ENCODE measurements around the gene TUBAL3.

The TUBAL3 gene

GRCh38 chr10:5354068-5354467, 50.6 kb downstream of the TUBAL3 start:
- in situ Hi-C loops (cut with MboI; ENCODE audit: low sequenced_read_pairs, unreplicated experiment) = no loop called here
- no peak for DNase-seq (ENCODE audit: low spot score)
- TF ChIP-seq, protein P1, sequence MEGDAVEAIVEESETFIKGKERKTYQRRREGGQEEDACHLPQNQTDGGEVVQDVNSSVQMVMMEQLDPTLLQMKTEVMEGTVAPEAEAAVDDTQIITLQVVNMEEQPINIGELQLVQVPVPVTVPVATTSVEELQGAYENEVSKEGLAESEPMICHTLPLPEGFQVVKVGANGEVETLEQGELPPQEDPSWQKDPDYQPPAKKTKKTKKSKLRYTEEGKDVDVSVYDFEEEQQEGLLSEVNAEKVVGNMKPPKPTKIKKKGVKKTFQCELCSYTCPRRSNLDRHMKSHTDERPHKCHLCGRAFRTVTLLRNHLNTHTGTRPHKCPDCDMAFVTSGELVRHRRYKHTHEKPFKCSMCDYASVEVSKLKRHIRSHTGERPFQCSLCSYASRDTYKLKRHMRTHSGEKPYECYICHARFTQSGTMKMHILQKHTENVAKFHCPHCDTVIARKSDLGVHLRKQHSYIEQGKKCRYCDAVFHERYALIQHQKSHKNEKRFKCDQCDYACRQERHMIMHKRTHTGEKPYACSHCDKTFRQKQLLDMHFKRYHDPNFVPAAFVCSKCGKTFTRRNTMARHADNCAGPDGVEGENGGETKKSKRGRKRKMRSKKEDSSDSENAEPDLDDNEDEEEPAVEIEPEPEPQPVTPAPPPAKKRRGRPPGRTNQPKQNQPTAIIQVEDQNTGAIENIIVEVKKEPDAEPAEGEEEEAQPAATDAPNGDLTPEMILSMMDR (IDR thresholded peaks at IDR 0.05; ENCODE audit: borderline replicate concordance, control extremely low read depth, extremely low read depth, insufficient read depth, missing control alignments) = no peak

GRCh38 chr10:5349362-5349761, 55.3 kb downstream of the TUBAL3 start:
- TF ChIP-seq, protein P1 (IDR thresholded peaks at IDR 0.05; ENCODE audit: borderline replicate concordance, control extremely low read depth, extremely low read depth, insufficient read depth, missing control alignments) = no peak
- in situ Hi-C loops (cut with MboI; ENCODE audit: low sequenced_read_pairs, unreplicated experiment) = no loop called here
- no peak for DNase-seq (ENCODE audit: low spot score)

- TF ChIP-seq, protein P1 (IDR thresholded peaks at IDR 0.05; ENCODE audit: borderline replicate concordance, control extremely low read depth, extremely low read depth, insufficient read depth, missing control alignments) = no peak
- DNase-seq (ENCODE audit: low spot score) = no peak
- in situ Hi-C loops (cut with MboI; ENCODE audit: low sequenced_read_pairs, unreplicated experiment) = no loop called here
Measured at GRCh38 chr10:5346881-5347280, 57.7 kb downstream of the TUBAL3 start.

- TF ChIP-seq, protein P1 (IDR thresholded peaks at IDR 0.05; ENCODE audit: borderline replicate concordance, control extremely low read depth, extremely low read depth, insufficient read depth, missing control alignments) = no peak
- in situ Hi-C loops (cut with MboI; ENCODE audit: low sequenced_read_pairs, unreplicated experiment) = no loop called here
- no peak for DNase-seq (ENCODE audit: low spot score)
Measured at GRCh38 chr10:5344746-5345145, 59.9 kb downstream of the TUBAL3 start.

DNA sequence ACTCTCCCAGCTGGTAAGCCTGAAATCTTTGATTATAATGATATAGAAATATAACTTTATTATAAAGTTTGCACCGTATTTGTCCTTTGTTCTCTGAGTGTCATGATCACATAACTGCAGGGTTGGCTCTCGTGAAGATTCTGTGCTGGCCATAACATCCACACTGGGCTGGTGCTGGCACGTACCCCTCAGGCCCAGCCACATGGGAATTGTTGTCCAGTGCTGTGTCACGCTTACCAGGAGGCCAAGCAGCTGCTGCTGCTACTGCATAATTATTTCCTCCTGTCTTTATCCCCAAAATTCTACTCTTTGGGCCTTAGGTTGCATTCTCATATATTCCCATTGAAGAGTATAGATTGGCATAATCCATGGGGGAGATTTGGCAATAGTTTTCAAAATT, 60.6 kb downstream of the TUBAL3 start:
- no peak for DNase-seq (ENCODE audit: low spot score)
- TF ChIP-seq, protein P1 (IDR thresholded peaks at IDR 0.05; ENCODE audit: borderline replicate concordance, control extremely low read depth, extremely low read depth, insufficient read depth, missing control alignments) = no peak
- in situ Hi-C loops (cut with MboI; ENCODE audit: low sequenced_read_pairs, unreplicated experiment) = no loop called here

DNA sequence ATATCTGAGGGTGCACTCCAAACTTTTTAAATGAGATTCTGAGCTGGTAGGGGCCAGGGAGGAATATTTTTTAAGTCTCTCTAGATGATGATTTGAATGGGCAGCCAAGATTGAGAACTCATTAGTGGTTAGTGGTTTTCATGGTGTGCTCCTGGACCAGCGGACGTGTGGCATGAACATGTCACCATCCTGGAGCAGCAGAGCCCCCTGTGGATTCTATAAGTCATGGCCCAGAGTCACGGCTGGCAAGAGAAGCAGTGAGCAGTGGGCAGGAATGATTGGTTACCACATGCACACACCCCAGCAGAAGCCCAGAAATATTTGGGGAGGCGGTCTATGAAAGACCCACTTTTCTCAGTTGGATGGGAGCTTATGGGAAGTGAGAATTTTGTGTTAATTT, 61.1 kb downstream of the TUBAL3 start:
- no peak for DNase-seq (ENCODE audit: low spot score)
- in situ Hi-C loops (cut with MboI; ENCODE audit: low sequenced_read_pairs, unreplicated experiment) = no loop called here
- TF ChIP-seq, protein P1 (IDR thresholded peaks at IDR 0.05; ENCODE audit: borderline replicate concordance, control extremely low read depth, extremely low read depth, insufficient read depth, missing control alignments) = no peak
